HUES48 (cell line): Measurements from ENCODE around the gene ERBB2.

Experiments
- H3K27ac ChIP-seq: one replicate; pipeline ENCODE4 v1.7.0; 2013; ENCODE audit warnings: low read depth, low read length, inconsistent platforms
- H3K27me3 ChIP-seq: 2 replicates; pipeline ENCODE4 v1.6.1; 2013; ENCODE audit warnings: mild to moderate bottlenecking, low read length; ENCODE audit not compliant: control insufficient read depth, insufficient read depth
- H3K36me3 ChIP-seq: 2 replicates; pipeline ENCODE4 v1.6.1; 2013; ENCODE audit warnings: low read length; ENCODE audit not compliant: control insufficient read depth, insufficient read depth
- H3K4me1 ChIP-seq: 2 replicates; pipeline ENCODE4 v1.6.1; 2013; ENCODE audit warnings: mild to moderate bottlenecking, low read length; ENCODE audit not compliant: control insufficient read depth, insufficient read depth
- H3K4me3 ChIP-seq: 2 replicates; pipeline ENCODE4 v1.5.1; 2013; ENCODE audit warnings: mild to moderate bottlenecking, low read depth, low read length
- H3K9ac ChIP-seq: 2 replicates; pipeline ENCODE4 v1.6.1; 2013; ENCODE audit warnings: mild to moderate bottlenecking, low read depth, low read length, moderate library complexity
- H3K9me3 ChIP-seq: 2 replicates; pipeline ENCODE4 v1.6.1; 2013; ENCODE audit warnings: low read length; ENCODE audit not compliant: control insufficient read depth, insufficient read depth

Gene ERBB2

GRCh38 chr17:39674179-39674578 lies 25.7 kb upstream of the ERBB2 start:
- no peak overlapping the region for H3K9ac ChIP-seq
- H3K27me3 ChIP-seq, result peaks cover 12% of the 10 kb centered on the region; the same call in 1 of the 2 replicates

GRCh38 chr17:39674702-39675389 lies 25.0 kb upstream of the ERBB2 start:
- Histone ChIP-seq H3K4me1 (peaks cover 15% of the 10 kb centered on the region; the same call in 1 of the 2 replicates), H3K27ac (peak overlapping the region; percentile 45), H3K9me3 (no peaks in the 10 kb centered on the region), H3K27me3 (peaks cover 5% of the 10 kb centered on the region; the same call in 1 of the 2 replicates), H3K9ac (no peak overlapping the region), H3K36me3 (peaks cover 20% of the 10 kb centered on the region), H3K4me3 (no peak overlapping the region)

More at GRCh38 chr17:39674179-39674578, 25.7 kb upstream of the ERBB2 start:
- Histone ChIP-seq H3K4me3 (no peak overlapping the region), H3K9me3 (no peaks in the 10 kb centered on the region), H3K4me1 (peaks cover 15% of the 10 kb centered on the region; the same call in 1 of the 2 replicates), H3K36me3 (peaks cover 20% of the 10 kb centered on the region), H3K27ac (no peak overlapping the region)

GRCh38 chr17:39675390-39676082 lies 24.3 kb upstream of the ERBB2 start:
- Histone ChIP-seq H3K36me3 (peaks cover 24% of the 10 kb centered on the region), H3K9ac (no peak overlapping the region), H3K27me3 (no peaks in the 10 kb centered on the region), H3K4me3 (no peak overlapping the region), H3K4me1 (peaks cover 15% of the 10 kb centered on the region; the same call in 1 of the 2 replicates), H3K9me3 (no peaks in the 10 kb centered on the region), H3K27ac (peak overlapping the region; percentile 45)

GRCh38 chr17:39676198-39676819 lies 23.6 kb upstream of the ERBB2 start:
- H3K36me3 ChIP-seq, result peaks cover 28% of the 10 kb centered on the region
- peaks cover 15% of the 10 kb centered on the region; the same call in 1 of the 2 replicates for H3K4me1 ChIP-seq
- H3K27ac ChIP-seq, result no peak overlapping the region
- H3K4me3 ChIP-seq, result no peak overlapping the region
- H3K9me3 ChIP-seq, result no peaks in the 10 kb centered on the region
- no peaks in the 10 kb centered on the region for H3K27me3 ChIP-seq
- H3K9ac ChIP-seq, result no peak overlapping the region

GRCh38 chr17:39677072-39677471 lies 22.8 kb upstream of the ERBB2 start:
- H3K4me3 ChIP-seq, result no peak overlapping the region
- H3K4me1 ChIP-seq, result peaks cover 13% of the 10 kb centered on the region; the same call in 1 of the 2 replicates
- no peak overlapping the region for H3K9ac ChIP-seq
- H3K9me3 ChIP-seq, result no peaks in the 10 kb centered on the region
- no peaks in the 10 kb centered on the region for H3K27me3 ChIP-seq
- peaks cover 32% of the 10 kb centered on the region for H3K36me3 ChIP-seq
- no peak overlapping the region for H3K27ac ChIP-seq

- peaks cover 32% of the 10 kb centered on the region for H3K36me3 ChIP-seq
- H3K27ac ChIP-seq, result no peak overlapping the region
- no peaks in the 10 kb centered on the region for H3K9me3 ChIP-seq
- no peaks in the 10 kb centered on the region for H3K27me3 ChIP-seq
- no peak overlapping the region for H3K4me3 ChIP-seq
- H3K4me1 ChIP-seq, result 0 out of 2 replicates have a peak, but pooled peaks cover 10% of the 10 kb centered on the region
- no peak overlapping the region for H3K9ac ChIP-seq
Measured at GRCh38 chr17:39677542-39678339, 22.1 kb upstream of the ERBB2 start.

GRCh38 chr17:39678340-39679116 lies 21.3 kb upstream of the ERBB2 start:
- Histone ChIP-seq H3K9ac (no peak overlapping the region), H3K27ac (no peak overlapping the region), H3K9me3 (no peaks in the 10 kb centered on the region), H3K36me3 (peaks cover 38% of the 10 kb centered on the region), H3K4me3 (no peak overlapping the region), H3K27me3 (no peaks in the 10 kb centered on the region), H3K4me1 (0 out of 2 replicates have a peak, but pooled peaks cover 10% of the 10 kb centered on the region)

GRCh38 chr17:39679521-39680192 lies 20.2 kb upstream of the ERBB2 start:
- no peak overlapping the region for H3K4me3 ChIP-seq
- H3K36me3 ChIP-seq, result peaks cover 45% of the 10 kb centered on the region
- H3K27me3 ChIP-seq, result no peaks in the 10 kb centered on the region
- H3K9me3 ChIP-seq, result no peaks in the 10 kb centered on the region
- 0 out of 2 replicates have a peak, but pooled peaks cover 10% of the 10 kb centered on the region for H3K4me1 ChIP-seq
- H3K27ac ChIP-seq, result no peak overlapping the region
- H3K9ac ChIP-seq, result no peak overlapping the region

GRCh38 chr17:39683295-39683939 lies 16.4 kb upstream of the ERBB2 start:
- Histone ChIP-seq H3K9me3 (no peaks in the 10 kb centered on the region), H3K9ac (no peak overlapping the region), H3K27ac (no peak overlapping the region), H3K4me3 (no peak overlapping the region), H3K4me1 (peaks cover 11% of the 10 kb centered on the region), H3K27me3 (no peaks in the 10 kb centered on the region), H3K36me3 (peaks cover 36% of the 10 kb centered on the region)
